NK-92 treated with Interleukin-12 subunit alpha and Interleukin-12 subunit beta, amount 100 ng/mL, for 24 hours (cell line): ENCODE data around the gene SAMD10.
"Not testable (repeated sequence)": the region's sequence is repeated elsewhere in the genome, so short reads cannot be mapped to it uniquely, and the experiment has no call there.

Source experiments
- DNase-seq: peaks from one replicate; lab custom pipeline; 2025; lab: John Stamatoyannopoulos, UW

SAMD10 gene

DNA sequence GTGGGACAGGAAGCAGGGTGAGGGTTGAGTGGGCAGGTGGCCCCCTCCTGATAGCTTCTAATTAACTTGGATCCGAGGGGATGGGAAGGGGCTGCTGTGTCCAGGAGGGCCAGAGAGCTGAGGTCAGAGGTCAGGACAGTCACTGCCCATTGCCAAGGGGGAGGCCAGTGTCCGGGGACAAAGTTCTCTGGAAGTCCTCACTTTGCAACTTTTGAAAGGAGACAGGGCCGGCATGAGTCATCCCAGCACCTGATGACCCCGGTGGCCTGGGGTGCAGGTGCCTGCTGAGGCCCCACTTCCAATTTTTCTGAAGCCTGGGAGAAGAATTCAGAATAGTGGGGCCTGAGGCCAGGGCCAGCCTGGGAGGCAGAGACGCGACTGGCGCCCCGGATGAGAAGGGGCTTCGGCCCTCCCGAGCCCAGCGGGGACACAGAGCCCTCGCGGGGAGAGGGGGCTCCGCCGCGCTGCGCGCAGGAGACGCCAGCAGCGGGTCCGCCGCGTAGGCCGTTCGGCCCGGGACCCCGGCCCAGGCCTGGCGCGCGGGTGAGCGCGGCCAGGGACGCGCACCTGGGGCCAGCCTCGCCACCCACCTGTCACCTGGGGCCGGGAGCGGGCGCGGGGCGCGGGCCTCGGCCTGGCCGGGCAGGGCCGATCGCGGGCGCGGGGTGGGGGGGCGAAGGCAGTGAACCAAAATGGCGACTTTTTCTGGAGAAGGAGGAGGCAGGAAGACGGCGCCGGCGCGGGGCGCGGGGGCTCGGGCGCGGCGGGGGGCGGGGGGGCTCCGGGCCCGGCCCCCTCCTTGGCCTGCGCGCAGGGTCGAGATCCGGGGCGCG, 10.3 kb downstream of the SAMD10 start:
- no peak for DNase-seq

DNA sequence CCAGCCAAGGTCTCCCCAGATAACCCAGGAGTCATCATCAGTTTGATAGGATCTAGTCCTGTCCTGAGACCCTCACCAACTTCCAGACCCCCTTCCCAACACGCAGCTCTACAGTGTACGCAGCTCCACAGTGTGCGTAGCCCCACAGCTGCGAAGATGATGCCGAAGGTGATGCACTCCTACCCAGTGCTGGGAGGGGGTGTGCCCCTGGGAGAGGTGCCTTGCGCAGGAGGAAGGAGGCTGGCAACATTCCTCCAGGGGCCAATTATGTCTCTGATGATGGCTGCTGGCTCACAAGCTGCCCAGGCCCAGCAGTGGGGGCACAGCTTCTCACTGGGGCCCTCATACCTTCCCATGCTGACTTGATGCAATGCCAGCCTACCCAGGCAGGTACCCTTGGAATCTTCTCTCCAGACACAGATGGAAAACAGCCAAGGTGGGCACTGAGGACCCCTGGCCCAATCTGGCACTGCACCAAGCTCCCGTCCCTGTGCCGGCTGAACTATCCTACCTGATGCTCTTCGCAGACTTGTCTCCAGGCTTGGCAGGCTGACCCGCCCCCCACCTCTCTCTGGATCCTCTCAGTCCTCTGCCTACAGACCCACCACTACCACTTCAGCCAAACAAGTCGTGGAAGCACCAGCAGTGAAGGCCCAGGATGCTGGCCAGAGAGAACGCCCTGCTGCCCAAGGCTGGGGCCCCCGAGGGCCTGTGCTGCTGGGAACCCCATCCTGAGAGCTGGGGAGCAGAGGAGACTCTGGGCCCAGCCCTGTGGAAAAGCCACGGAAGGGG, 11.1 kb downstream of the SAMD10 start:
- no peak for DNase-seq

DNA sequence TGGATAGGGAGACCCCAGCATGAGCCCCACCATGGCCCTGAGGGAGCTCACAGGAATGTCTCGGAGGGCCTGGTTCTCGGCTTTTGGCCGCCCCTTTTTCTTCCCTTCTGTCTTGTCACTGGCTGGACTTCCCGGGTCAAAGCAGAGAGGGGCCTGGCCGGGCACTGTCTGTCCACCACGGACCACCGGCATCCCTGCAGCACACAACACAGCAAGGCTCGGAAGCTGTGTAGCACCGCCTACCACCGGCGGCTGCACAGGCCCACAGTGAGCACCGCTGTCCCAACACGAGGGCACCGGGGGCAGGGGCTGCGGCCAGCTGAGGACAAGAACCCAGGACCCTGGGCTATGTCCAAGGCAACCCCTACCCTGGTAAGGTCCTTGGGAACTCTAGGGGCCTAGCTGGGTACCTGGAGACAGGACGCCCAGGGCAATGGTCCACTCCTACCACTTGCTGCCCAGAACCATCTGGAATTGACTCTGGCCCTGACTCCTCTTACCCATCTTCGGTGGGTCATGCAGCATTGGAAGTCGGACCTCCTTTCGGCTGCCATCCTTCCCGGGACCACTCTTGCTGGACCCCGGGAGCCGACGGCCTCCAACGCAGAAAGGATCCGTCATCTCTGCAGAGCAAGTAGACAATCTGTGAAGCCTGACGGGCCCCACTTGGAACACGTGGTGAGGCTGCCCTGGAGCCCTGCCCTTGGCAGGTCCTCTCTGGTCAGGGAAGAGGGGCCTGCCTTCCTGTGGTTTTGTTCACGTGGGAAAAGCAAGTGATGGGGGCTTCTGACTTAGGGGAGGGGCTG, 11.9 kb downstream of the SAMD10 start:
- DNase-seq, result no peak

DNA sequence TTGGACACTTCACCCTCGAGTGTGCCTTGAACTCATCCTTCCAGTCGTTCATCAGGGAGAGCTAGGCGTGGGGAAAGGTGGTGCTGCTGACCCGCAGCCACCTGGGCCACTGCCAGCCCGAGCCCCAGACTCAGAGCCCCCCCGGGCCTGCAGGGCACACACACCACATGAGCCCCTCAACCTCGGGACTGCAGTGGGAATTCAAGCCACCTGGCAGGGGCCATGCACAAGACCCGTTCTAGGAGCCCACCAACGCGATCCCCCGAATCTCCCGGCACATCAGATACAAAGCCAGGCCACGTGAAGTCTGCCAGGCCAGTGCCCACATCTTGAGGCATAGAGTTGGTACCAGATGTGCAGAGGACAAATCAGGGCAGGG, 12.5 kb downstream of the SAMD10 start:
- no peak for DNase-seq

DNA sequence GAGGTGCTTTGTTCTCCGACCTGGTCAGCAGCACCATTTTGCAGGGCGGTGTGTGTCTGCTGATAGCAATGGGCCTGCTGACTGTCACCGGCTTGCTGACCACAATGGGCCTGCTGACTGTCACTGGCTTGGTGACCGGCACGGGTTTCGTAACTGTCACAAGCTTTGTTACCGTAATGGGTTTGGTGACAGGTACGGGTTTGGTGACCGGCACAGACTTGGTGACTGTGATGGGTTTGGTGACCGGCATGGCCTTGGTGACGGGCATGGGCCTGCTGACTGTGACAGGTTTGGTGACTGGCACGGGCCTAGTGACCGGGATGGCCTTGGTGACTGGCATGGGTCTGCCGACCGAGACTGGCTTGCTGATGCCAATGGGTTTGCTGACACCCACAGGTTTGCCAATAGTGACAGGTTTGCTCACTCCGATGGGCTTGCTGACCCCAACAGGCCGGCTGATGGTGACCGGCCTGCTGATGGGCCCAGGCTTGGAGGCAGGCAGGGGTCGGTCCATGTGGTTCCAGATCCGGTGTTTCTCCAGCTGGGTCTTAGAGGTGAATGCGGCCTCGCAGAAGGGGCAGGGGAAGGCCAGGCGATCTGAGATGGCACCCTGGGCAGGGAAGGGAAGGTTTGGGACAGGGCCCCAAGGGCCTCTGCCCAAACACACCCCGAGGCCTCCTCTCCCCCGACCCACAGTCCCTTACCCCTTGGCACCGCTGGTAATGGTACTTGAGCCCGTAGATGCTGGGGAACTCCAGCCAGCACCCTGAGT, 13.1 kb downstream of the SAMD10 start:
- no peak for DNase-seq

DNA sequence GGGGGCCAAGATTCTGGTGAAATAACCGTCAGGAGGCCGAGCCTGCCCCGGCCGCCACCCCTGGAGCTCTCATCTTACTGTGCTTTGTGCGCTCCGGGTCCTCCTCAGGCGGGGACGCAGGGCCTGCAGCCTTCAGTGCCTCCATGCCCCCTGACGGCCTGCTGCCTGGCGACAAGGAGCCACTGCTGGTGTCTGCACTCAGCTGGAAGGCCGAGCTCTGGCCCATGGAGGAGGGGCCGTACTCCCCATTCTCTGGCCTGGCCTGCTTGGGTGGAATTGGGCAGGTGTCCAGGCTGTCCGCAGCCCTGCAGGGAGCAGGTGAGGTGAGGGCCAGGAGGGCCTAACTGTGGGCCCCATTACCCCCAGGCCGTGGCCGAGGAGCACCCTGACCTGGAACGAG, 15.0 kb downstream of the SAMD10 start:
- no peak for DNase-seq

DNA sequence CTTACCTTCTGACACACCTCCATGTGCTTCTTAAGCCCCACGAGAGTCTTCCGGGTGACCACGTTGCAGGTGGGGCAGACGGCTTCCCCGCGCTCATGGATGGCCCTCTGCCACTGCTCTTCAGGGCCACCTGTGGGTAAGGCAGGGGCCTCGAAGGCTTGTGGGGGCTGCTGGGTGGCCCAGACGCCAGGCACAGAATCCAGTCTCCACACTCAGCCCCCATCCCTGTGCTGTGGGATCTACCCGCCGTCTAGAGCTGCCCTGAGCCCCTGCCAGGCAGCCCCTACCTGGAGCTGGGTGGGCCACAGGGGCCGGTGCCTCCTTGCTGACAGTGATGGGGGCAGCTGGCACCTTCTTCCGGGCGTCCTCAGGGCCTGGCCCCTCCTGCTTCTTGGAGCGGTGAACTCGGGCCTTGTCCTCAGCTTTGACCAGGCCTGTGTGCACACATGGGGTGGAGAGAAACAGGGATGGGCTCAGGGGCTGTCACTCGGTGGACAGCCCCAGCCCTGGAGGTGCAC, 15.6 kb downstream of the SAMD10 start:
- no peak for DNase-seq

DNA sequence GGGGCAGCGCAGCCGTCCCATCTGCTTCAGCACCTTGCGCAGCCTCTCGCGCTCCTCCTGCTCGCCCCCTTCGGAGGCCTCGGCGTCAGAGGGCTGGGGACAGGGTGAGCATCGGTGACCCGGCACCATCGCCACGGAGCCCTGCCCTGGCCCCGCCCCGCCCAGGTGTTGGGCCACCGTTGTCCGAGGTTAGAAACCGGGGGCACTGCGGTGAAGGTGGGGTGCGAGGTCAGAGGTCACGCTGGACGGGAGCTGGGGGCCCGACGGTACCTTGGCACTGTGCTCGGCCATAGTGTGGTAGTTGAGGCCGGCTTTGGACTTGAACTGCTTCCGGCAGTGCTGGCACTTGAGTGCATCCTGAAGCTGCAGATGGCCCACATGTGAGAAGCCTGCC, 16.1 kb downstream of the SAMD10 start:
- no peak for DNase-seq

DNA sequence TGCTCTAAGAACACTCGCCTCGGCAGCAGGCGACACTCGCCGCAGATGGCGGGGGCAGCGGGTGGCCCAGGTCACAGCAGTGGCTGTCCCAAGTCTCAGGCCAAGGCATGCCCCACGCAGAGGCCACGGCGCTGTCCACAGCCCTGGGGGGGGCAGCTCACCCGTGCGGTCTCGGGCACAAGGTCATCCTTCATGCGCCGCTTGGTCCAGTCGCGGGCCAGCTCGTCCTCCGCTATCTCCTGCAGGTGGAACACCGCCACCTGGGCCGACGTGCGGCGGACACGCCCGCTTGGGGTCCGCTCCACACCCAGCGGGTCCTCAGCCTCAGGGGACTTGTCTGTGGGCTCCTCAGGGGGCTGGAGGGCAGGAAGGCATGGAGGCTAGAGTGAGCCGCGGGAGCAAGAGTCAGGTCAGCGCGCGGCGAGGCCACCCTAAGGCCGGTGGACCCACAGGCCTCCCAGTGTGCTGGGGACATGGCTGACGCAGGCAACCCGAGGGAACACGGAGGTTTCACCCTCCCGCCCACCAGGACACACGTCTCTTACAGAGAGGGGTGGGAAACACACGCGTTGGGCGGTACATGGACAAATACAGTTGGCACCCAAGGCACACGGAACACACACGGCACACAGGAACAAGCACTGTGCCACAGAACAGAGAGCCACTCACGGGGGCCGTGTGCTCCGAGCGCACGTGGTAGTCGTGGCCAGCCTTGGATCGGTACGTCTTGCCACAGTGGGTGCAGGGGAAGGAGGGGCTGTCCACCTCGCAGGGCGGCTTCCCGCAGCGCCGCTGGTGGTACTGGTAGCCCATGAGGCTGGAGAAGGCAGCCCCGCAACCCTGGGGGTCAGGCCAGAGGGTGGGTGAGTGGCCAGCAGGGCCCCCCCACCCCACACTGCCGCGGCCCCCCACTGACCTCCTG, 16.8 kb downstream of the SAMD10 start:
- DNase-seq, result no peak

DNA sequence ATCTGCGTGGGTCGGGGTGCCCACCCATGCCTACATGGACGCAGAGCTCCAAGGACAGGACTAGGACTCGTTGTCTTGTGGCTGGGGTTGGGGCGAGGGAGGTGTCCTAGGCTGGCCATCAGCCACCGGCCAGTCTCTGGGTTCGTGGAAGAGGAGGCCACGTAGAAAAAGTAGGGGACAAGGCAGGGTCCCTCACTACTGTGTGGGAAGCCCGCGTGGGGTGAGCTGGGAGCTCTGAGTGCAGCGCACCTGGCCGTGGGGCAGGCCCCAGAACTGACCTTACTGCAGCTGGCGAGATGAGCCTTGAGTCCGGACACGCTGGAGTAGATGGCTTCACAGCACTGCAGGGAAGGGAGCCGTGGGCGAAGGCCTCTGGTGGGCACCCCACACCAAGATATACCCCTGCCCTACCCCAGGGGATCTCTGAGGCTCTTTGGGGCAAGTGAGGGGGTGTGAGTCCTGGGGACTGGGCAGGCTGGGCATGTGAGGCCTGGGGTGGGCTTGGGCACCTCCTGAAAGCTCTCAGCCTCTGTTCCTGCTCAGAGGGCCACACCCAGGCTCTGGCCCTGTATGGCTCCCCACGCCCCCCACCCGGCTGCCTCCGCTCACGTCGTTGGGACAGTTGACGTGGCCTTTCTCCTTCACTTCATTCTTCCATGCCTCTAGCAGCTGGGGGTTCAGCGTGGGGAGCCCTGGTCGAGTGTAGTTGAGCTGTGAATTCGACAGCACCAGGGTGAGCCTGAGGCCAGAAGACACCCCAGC, 17.6 kb downstream of the SAMD10 start:
- no peak for DNase-seq

DNA sequence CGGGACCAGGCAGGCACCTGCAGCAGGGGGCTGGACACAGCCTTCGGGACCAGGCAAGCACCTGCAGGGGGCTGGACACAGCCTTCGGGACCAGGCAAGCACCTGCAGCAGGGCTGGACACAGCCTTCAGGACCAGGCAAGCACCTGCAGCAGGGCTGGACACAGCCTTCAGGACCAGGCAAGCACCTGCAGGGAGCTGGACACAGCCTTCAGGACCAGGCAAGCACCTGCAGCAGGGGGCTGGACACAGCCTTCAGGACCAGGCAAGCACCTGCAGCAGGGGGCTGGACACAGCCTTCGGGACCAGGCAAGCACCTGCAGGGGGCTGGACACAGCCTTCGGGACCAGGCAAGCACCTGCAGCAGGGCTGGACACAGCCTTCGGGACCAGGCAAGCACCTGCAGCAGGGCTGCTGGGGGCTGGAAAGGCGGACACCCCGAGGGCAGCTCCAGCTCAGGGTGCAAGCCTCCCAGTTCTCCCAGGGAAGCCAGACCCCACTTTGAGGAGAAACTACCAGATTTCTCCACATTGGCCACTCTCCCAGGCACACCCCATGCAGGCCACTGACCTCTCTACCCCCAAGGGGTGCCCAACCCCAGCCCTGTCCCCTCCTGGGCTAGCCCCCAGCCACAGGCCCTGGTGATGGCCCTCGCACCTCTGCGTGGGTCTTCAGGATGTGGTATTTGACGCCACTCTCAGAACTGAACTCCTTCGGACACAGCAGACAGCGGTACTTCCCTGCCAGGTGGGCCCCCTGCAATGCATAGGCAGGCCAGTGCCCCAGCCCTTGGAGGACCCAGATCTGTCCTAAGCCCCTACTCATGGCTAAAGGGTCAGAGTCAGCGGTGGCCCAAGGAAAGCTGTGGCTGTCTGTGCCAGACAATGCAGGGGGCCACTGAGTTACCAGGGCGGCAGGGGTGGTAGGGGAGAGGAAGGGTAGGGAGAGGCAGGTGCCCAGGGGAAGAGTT, 18.5 kb downstream of the SAMD10 start:
- DNase-seq, result not testable (repeated sequence)

DNA sequence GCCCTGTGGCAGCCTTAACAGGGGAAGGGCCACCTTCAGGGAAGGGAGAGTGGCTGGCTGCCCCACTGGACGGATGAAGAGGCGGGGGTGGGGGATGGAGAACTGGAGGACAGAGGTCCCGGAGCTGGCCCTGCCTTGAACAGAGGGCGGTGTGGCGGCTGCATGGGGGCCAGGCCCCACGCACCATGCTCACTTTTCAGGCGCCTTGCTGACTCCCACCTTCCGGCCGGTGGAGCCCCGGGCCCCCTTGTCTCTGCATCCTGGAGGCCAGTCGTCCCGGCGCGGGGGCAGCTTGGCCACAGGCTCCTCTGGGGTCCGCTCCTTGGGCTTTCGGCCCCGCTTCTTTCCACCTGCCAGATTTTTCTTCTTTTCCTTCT, 19.8 kb downstream of the SAMD10 start:
- DNase-seq, result no peak

DNA sequence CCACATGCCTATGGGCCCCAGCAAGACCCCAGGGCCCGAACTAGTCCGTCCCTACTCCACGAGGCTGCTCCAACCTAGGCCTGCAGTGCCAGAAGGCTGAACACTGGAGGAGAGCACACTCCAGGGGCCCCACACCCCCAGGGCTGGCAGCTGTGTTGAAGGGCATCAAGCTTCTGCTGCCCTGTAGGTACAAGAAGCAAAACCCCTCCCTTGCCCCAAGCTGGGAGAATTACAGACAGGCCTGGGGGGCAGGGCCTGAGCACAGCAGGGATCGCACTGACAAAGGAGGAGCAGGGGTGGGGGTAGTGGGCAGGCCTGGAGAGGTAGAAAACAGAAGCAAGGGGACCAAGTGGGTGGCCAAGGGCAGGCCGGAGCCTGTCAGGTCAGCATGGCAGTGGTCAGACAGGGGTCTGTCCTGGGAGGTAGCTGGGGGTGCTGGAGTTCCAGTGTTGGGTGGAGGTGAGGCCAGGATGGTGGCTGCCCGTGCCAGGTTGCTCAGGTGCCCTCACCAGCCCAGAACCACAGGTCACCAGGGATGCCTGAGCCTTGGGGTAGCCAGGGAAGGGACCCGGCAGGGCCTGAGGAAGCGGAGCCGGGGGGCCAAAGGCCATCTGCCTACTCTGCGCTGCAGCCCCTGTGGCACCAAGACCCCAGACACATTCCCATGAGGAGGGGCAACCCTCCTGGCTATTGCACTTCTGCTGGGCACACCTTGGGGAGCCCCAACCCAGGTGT, 20.3 kb downstream of the SAMD10 start:
- DNase-seq, result no peak

DNA sequence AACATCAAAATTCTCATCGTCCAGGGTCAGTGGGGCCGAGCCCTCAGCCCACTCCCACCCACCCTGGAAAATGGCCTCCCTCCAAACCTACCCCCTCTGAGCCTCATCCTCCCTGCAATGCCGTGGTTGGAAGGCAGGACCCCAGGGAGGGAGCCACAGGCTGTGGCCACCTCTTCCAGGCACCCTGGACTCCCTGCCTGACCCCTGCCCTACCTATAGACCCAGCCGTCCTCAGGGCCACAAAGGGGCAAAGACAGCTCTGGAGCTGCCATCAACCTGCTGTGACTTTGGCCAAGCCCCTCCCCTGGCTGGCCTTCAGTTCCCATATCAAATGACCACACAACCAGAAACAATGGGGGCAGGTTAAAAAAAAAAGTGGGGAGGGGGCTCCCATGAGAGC, 21.0 kb downstream of the SAMD10 start:
- DNase-seq, result no peak

DNA sequence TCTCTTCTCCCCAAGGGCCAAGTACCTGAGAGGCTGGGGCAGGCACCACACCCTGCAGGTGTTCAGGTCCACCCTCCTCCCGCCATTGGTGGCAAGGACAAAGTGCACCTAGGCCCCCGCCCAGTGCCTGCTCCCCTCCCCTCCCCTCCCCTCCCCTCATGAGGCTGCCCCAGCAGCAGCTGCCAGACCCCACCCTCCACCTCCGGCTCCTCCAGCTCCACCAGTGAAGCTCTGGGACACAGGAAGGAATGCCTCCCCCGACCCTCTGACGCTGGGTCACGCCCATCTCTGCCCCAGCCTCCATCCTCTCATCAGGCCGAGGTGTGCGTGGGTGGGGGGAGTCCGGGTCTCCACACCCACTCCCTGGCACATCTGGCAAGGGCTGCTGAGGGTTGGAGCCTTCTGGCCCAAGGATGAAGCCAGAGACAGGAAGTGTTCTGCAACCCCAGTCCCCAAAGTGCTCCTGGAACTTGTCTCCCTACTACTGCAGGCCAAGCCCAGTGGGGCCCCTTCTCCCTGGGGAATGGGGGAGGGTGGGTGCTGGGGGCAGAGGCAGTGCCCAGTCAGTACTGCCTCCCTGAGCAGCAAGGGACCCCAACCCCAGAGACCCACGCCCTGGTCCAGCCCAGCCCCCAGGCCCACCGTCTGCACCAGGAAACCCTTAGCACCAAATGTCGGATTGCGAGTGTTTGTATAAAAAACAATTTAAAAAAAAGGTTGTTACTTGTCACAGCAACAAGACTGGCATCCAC, 21.6 kb downstream of the SAMD10 start:
- DNase-seq, result no peak

DNA sequence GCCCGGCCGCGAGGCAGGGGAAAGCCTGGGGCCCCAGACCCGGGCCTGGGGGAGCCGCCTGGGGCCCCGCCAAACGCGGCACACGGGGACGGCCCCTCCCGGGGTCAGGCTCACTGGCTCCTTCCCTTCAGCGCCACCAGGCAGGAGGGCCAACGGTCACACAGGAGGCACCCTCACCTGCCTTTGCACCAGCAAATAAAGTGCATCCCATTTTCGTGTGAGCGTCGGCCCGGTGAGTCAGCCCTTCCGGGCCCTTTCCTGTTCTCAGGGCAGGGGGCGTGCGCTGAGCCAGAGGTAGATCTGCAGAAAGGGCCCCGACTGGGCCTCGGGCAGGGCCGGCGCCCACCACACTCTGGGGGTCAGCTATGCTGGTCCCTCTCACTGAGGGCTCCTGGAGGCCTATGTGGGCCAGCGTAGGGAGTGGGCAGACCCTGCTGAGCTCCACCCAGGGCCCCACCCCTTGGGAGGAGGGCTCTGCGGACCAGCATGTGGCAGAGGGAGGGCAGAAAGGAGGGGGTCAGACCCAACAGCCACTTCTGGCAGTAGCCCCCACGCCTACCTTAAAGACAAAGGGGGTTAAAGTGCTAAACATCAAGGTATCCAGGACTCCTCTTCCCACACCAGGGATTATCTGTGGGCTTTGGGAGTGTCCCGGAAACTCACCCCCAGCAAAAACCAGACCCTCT, 22.3 kb downstream of the SAMD10 start:
- DNase-seq, result peak; percentile 45

DNA sequence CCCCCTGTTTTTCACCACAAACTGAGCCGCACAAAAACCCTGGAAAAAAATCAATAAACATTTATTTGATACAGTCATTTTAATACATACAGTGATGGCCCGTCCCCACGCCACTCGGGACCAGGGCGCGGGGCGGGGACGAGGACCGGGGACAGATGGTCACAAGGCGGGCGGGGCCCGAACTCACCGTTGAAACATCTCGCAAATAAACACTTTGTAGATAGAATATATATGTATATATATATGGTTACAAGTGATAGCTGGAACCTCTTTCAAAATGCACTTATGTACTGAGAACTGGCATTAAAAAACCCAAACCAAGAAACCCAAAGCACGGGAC, 22.8 kb downstream of the SAMD10 start:
- no peak for DNase-seq
